Peyer's patch (tissue), 4 donors: ENCODE measurements around the gene CA10.

ENCODE experiments used
- POLR2A ChIP-seq, 2 donors: fragments of 450-650 bp; IDR thresholded peaks; one replicate each; pipeline ENCODE4 v1.5.1; 2017; ENCODE audit warnings: antibody characterized with exemption in 2 of 2, mild to moderate bottlenecking in 2 of 2, moderate library complexity in 2 of 2
- TF ChIP-seq, protein P1 (sequence below), 6 experiments: fragments of 450-650 bp in 4 of 6; fragments of 200-600 bp in 2 of 6; sonication (generic) in 1 of 6; IDR thresholded peaks; one replicate each; pipeline ENCODE4 v1.5.1; 2017 to 2019; ENCODE audit warnings: antibody characterized with exemption in 6 of 6, mild to moderate bottlenecking in 3 of 6, moderate library complexity in 1 of 6

DNA sequence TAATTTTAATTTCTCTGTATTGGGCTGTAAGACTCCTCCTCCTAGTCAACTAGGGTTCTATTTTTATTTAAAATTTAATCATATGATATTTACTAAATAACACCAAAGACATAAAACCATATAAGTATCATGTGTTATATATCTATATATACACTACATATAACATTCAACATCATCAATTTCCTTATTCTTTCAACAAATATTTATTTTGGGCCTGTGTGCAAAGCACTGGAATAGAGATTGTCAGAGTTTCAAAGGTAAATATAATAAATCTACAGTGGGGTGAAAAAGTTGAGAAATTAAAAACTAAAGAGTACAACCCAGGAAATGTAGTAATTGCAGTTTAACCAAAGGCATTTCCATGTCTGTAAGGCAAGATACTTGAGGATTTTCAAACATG, 364.0 kb downstream of the CA10 start:
- TF ChIP-seq, protein P1, sequence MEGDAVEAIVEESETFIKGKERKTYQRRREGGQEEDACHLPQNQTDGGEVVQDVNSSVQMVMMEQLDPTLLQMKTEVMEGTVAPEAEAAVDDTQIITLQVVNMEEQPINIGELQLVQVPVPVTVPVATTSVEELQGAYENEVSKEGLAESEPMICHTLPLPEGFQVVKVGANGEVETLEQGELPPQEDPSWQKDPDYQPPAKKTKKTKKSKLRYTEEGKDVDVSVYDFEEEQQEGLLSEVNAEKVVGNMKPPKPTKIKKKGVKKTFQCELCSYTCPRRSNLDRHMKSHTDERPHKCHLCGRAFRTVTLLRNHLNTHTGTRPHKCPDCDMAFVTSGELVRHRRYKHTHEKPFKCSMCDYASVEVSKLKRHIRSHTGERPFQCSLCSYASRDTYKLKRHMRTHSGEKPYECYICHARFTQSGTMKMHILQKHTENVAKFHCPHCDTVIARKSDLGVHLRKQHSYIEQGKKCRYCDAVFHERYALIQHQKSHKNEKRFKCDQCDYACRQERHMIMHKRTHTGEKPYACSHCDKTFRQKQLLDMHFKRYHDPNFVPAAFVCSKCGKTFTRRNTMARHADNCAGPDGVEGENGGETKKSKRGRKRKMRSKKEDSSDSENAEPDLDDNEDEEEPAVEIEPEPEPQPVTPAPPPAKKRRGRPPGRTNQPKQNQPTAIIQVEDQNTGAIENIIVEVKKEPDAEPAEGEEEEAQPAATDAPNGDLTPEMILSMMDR (IDR thresholded peaks at IDR 0.05), result no peak
- no peak for TF ChIP-seq POLR2A (IDR thresholded peaks at IDR 0.05)
